Caco-2 (cell line): Measurements from ENCODE around the gene MUC5B. TPM values are rescaled to one million over a fixed set of nuclear protein-coding genes. Genes with fewer than 3 reads are reported as not detected.

Experiments
- BruUV-seq: library from RNA; stranded (reverse); fragments of 400-500 nt; replicated peaks from 2 replicates; lab custom pipeline; 2021; lab: Mats Ljungman, UMichigan
- CTCF ChIA-PET: fragments of 300-600 bp; sonication (Branson Sonifier 250); formaldehyde crosslinking; loops from one replicate; lab custom pipeline; 2022; ENCODE audit warnings: antibody characterized with exemption; lab: Charles Lee
- POLR2A ChIA-PET: fragments of 300-600 bp; sonication (Branson Sonifier 250); formaldehyde crosslinking; loops from one replicate; lab custom pipeline; 2022; ENCODE audit warnings: antibody characterized with exemption; lab: Charles Lee
- DNase-seq, 2 experiments: peaks; one replicate each; pipeline versions ENCODE4 v3.0.0 to v3.0.0-alpha.2; 2020 to 2022
- H3K27me3 ChIP-seq: replicated peaks from 2 replicates; pipeline ENCODE4 v1.6.0; 2011; ENCODE audit warnings: low read length; ENCODE audit not compliant: control insufficient read depth, insufficient read depth
- H3K36me3 ChIP-seq: 2 replicates; pipeline ENCODE4 v1.5.1; 2011; ENCODE audit warnings: low read length; ENCODE audit not compliant: control insufficient read depth, insufficient read depth
- H3K4me1 ChIP-seq: fragments of 250-450 bp; sonication (Bioruptor Pico); 2 replicates; pipeline ENCODE4 v1.5.1; 2020; ENCODE audit warnings: mild to moderate bottlenecking
- H3K4me3 ChIP-seq: 2 replicates; pipeline ENCODE4 v1.5.1; 2011; ENCODE audit warnings: low read depth, mild to moderate bottlenecking, control low read depth, low read length
- H3K9me3 ChIP-seq: fragments of 250-450 bp; sonication (Bioruptor Pico); 2 replicates; pipeline ENCODE4 v1.5.1; 2020; ENCODE audit warnings: mild to moderate bottlenecking, moderate library complexity
- H3K27ac Mint-ChIP-seq: one replicate; pipeline ENCODE4 v1.8.0; 2022; ENCODE audit warnings: mixed read lengths; ENCODE audit not compliant: unreplicated experiment
- H3K27me3 Mint-ChIP-seq: one replicate; pipeline ENCODE4 v1.8.0; 2022; ENCODE audit warnings: mixed read lengths; ENCODE audit not compliant: insufficient read depth, unreplicated experiment
- H3K36me3 Mint-ChIP-seq: one replicate; pipeline ENCODE4 v1.8.0; 2022; ENCODE audit warnings: mild to moderate bottlenecking, mixed read lengths; ENCODE audit not compliant: insufficient read depth, unreplicated experiment
- H3K4me1 Mint-ChIP-seq: one replicate; pipeline ENCODE4 v1.8.0; 2022; ENCODE audit warnings: low read depth, mixed read lengths; ENCODE audit not compliant: unreplicated experiment
- H3K4me3 Mint-ChIP-seq: one replicate; pipeline ENCODE4 v1.8.0; 2022; ENCODE audit warnings: mild to moderate bottlenecking, moderate library complexity, mixed read lengths; ENCODE audit not compliant: unreplicated experiment
- H3K9me3 Mint-ChIP-seq: one replicate; pipeline ENCODE4 v1.8.0; 2022; ENCODE audit warnings: mixed read lengths; ENCODE audit not compliant: unreplicated experiment
- intact Hi-C: fragments of 100-400 bp; cut with micrococcal nuclease; formaldehyde crosslinking; loops from one replicate; pipeline ENCODE4 v1.10.0; 2022; ENCODE audit not compliant: unreplicated experiment
- total RNA-seq: library from RNA; stranded (reverse); gene quantifications from 2 replicates; pipeline ENCODE4 v1.2.3, GENCODE V29; 2022
- TF ChIP-seq, protein P1 (sequence below), 2 experiments: fragments of 200-600 bp in 1 of 2; IDR thresholded peaks; 1 replicate in 1 of 2; 2 replicates in 1 of 2; pipeline versions ENCODE4 v1.5.1 to v1.8.0; 2011 to 2022; ENCODE audit warnings: antibody characterized with exemption in 1 of 2, control low read depth in 1 of 2, inconsistent platforms in 1 of 2, low read depth in 1 of 2, low read length in 1 of 2, mild to moderate bottlenecking in 1 of 2, moderate library complexity in 1 of 2; ENCODE audit not compliant: insufficient read depth in 1 of 2, severe bottlenecking in 1 of 2, unreplicated experiment in 1 of 2

MUC5B gene
- total RNA-seq, 1 experiment from 2014 or later = not detected

DNA sequence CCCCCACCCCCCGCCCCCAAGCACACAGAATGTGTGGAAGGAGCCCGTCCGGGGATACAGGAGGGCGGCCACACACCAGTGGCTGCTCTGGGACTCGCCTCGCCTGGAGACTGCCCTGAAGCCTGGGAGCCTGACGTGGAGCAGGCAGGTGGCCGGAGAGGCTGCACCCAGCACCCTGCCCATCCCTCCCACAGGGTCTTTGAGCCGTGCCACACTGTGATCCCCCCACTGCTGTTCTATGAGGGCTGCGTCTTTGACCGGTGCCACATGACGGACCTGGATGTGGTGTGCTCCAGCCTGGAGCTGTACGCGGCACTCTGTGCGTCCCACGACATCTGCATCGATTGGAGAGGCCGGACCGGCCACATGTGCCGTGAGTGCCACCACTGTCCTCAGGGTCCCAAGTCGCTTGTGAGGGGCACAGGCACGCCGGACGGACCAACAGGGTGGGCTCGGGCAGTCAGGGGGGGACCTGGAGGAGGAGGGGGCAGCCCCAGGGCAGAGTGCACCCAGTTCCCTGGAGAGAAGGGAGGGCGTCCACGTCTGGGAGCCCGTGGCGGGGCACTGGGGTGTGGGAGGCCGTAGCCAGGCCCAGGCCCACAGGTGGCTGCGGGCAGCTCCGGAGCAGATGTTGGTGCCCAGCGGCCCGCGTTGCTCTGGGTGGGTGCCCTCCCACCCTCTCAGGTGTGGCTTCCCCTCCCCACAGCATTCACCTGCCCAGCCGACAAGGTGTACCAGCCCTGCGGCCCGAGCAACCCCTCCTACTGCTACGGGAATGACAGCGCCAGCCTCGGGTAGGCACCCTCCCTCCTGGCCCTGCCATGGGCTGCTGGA, 27.0 kb upstream of the MUC5B start:
- DNase-seq = peak in 1 of 2 experiments; percentile 28
- Histone ChIP-seq H3K9me3 (no peaks in the 10 kb centered on the region), H3K27me3 (no peaks in the 10 kb centered on the region), H3K4me1 (no peaks in the 10 kb centered on the region), H3K4me3 (no peak overlapping the region), H3K36me3 (no peaks in the 10 kb centered on the region)
- ChIA-PET CTCF (no interaction called here), POLR2A (no interaction called here)
- no peaks in the 10 kb centered on the region for H3K4me1 Mint-ChIP-seq
- H3K9me3 Mint-ChIP-seq = no peaks in the 10 kb centered on the region
- no peaks in the 10 kb centered on the region for H3K36me3 Mint-ChIP-seq
- no peaks in the 10 kb centered on the region for H3K27me3 Mint-ChIP-seq
- BruUV-seq = no TSS peak
- intact Hi-C loops = no loop called here
- no peak overlapping the region for H3K4me3 Mint-ChIP-seq
- TF ChIP-seq, protein P1, sequence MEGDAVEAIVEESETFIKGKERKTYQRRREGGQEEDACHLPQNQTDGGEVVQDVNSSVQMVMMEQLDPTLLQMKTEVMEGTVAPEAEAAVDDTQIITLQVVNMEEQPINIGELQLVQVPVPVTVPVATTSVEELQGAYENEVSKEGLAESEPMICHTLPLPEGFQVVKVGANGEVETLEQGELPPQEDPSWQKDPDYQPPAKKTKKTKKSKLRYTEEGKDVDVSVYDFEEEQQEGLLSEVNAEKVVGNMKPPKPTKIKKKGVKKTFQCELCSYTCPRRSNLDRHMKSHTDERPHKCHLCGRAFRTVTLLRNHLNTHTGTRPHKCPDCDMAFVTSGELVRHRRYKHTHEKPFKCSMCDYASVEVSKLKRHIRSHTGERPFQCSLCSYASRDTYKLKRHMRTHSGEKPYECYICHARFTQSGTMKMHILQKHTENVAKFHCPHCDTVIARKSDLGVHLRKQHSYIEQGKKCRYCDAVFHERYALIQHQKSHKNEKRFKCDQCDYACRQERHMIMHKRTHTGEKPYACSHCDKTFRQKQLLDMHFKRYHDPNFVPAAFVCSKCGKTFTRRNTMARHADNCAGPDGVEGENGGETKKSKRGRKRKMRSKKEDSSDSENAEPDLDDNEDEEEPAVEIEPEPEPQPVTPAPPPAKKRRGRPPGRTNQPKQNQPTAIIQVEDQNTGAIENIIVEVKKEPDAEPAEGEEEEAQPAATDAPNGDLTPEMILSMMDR (IDR thresholded peaks at IDR 0.05; ENCODE audit: insufficient read depth in 1 of 2, low read depth in 1 of 2, low read length in 1 of 2, severe bottlenecking in 1 of 2, unreplicated experiment in 1 of 2) = no peak
- no peak overlapping the region for H3K27ac Mint-ChIP-seq

DNA sequence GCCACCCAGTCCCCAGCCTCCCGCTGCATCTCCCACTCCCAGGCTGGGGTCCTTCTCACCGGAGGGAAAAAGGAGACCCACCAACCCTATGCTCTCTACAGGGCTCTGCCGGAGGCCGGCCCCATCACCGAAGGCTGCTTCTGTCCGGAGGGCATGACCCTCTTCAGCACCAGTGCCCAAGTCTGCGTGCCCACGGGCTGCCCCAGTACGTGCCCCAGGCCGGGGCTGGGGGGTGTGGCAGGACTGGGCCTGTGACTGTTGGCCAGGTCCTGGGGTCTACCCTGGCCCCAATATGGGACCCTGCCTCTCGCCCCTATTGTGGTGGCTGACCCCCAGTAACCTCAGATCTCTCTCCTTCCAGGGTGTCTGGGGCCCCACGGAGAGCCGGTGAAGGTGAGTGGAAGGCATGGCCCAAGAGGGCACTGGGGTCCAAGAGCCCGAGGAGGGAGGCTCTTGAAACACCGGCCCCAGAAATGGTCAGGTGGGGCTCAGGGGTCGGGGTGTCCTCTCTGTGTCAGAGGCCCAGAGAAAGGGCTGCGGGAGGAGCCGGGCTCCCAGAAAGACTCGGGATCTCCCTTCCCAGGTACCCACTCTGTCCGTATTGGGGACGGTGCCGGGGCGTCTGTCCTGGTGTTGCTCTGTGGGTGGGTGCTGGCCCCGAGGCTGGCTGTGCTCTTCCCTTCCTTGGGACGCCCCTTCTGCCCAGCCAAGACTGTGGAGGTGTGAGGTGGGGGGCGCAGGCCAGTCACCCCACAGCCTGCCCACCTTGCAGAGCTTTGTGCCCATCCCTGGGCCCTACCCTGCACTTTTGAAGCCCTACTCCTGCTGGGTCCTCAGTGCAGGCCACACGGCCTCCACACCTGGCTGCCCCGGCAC, 26.1 kb upstream of the MUC5B start:
- Mint-ChIP-seq H3K27me3 (no peaks in the 10 kb centered on the region), H3K36me3 (no peaks in the 10 kb centered on the region), H3K9me3 (no peaks in the 10 kb centered on the region), H3K4me1 (no peaks in the 10 kb centered on the region), H3K27ac (no peak overlapping the region), H3K4me3 (no peak overlapping the region)
- Histone ChIP-seq H3K36me3 (no peaks in the 10 kb centered on the region), H3K27me3 (no peaks in the 10 kb centered on the region), H3K9me3 (no peaks in the 10 kb centered on the region), H3K4me1 (no peaks in the 10 kb centered on the region), H3K4me3 (no peak overlapping the region)
- intact Hi-C loops = no loop called here
- DNase-seq = peak in 1 of 2 experiments; percentile 26
- ChIA-PET CTCF (no interaction called here), POLR2A (no interaction called here)
- BruUV-seq = no TSS peak
- TF ChIP-seq, protein P1 (IDR thresholded peaks at IDR 0.05; ENCODE audit: insufficient read depth in 1 of 2, low read depth in 1 of 2, low read length in 1 of 2, severe bottlenecking in 1 of 2, unreplicated experiment in 1 of 2) = no peak

DNA sequence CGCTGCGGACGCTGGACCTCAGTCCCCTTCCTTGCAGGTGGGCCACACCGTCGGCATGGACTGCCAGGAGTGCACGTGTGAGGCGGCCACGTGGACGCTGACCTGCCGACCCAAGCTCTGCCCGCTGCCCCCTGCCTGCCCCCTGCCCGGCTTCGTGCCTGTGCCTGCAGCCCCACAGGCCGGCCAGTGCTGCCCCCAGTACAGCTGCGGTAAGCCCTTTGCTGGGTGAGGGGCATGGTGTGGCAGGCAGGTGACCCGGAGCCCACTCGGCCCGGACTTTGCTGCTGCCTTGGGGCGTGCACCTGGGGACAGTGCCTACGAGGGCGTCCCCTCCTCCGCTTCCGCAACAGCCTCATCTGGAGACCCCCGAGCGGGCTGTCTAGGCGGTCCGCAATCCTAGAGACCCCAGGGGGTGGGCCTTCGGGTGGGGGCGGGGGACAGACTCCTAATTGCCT, 25.4 kb upstream of the MUC5B start:
- ChIA-PET CTCF (no interaction called here), POLR2A (no interaction called here)
- H3K4me3 Mint-ChIP-seq = no peak overlapping the region
- Histone ChIP-seq H3K36me3 (no peaks in the 10 kb centered on the region), H3K4me1 (no peaks in the 10 kb centered on the region), H3K4me3 (no peak overlapping the region), H3K27me3 (no peaks in the 10 kb centered on the region), H3K9me3 (no peaks in the 10 kb centered on the region)
- intact Hi-C loops = no loop called here
- TF ChIP-seq, protein P1 (IDR thresholded peaks at IDR 0.05; ENCODE audit: insufficient read depth in 1 of 2, low read depth in 1 of 2, low read length in 1 of 2, severe bottlenecking in 1 of 2, unreplicated experiment in 1 of 2) = no peak
- H3K27ac Mint-ChIP-seq = no peak overlapping the region
- H3K36me3 Mint-ChIP-seq = no peaks in the 10 kb centered on the region
- DNase-seq = peak in 1 of 2 experiments; percentile 28
- no peaks in the 10 kb centered on the region for H3K4me1 Mint-ChIP-seq
- H3K27me3 Mint-ChIP-seq = no peaks in the 10 kb centered on the region
- no TSS peak for BruUV-seq
- H3K9me3 Mint-ChIP-seq = no peaks in the 10 kb centered on the region
